K562 (cell line): ENCODE data around the gene SLC10A4. TPM values are rescaled to one million over a fixed set of nuclear protein-coding genes. Genes with fewer than 3 reads are reported as not detected.
A peak's percentile ranks its signal among the peaks of the same experiment; 100 is the strongest.

ENCODE experiments used
- ATAC-seq: fragments of 200-7000 bp; cut with Tn5 transposase; 3 replicates; pipeline ENCODE4 v1.9.1; 2020; ENCODE audit warnings: moderate library complexity
- BruUV-seq: library from RNA; stranded (reverse); fragments of 400-500 nt; replicated peaks from 2 replicates; lab custom pipeline; 2021; lab: Mats Ljungman, UMichigan
- CTCF ChIA-PET: fragments of 300-600 bp; formaldehyde crosslinking; extraction: SDS; loops from one replicate; lab custom pipeline; 2021; ENCODE audit warnings: low intra/inter-chr PET ratio; lab: Yijun Ruan, JAX
- POLR2A ChIA-PET: fragments of 300-600, 350-650 bp; sonication (Branson Sonifier 250); formaldehyde crosslinking; extraction: SDS; loops from one replicate; lab custom pipeline; 2021; ENCODE audit warnings: antibody characterized with exemption, inconsistent platforms; lab: Yijun Ruan, JAX
- DNase-seq, 4 experiments: peaks; one replicate each; pipeline versions ENCODE4 v3.0.0 to v3.0.0-alpha.2; 2011 to 2018; ENCODE audit warnings: low spot score in 3 of 4, mixed read lengths in 3 of 4; ENCODE audit errors: extremely low read depth in 1 of 4
- FAIRE-seq: peaks from 2 replicates; lab custom pipeline; 2011; peaks lifted over from hg19 to GRCh38; lab: Jason Lieb, UNC
- H2AFZ ChIP-seq: 2 replicates; pipeline ENCODE4 v1.6.0; 2011; ENCODE audit warnings: low read depth, low read length, control low read depth, inconsistent platforms
- H3K27ac ChIP-seq: fragments of 200-600 bp; 3 replicates; pipeline ENCODE4 v1.8.0; 2011; ENCODE audit warnings: low read depth, mild to moderate bottlenecking, control low read depth, inconsistent platforms, low read length, moderate library complexity, mixed read lengths; ENCODE audit errors: extremely low read depth
- H3K27me3 ChIP-seq, 2 experiments: fragments of 300-600 bp in 1 of 2; 2 replicates in 1 of 2; 3 replicates in 1 of 2; pipeline versions ENCODE4 v1.6.0 to v1.8.0; 2011; ENCODE audit warnings: inconsistent platforms in 2 of 2, low read length in 2 of 2, mild to moderate bottlenecking in 1 of 2, mixed read lengths in 1 of 2, moderate library complexity in 1 of 2; ENCODE audit not compliant: control insufficient read depth in 2 of 2, insufficient read depth in 2 of 2
- H3K36me3 ChIP-seq: fragments of 300-600 bp; 3 replicates; pipeline ENCODE4 v1.8.0; 2011; ENCODE audit warnings: mild to moderate bottlenecking, low read length, inconsistent platforms; ENCODE audit not compliant: control insufficient read depth, insufficient read depth
- H3K4me1 ChIP-seq, 2 experiments: fragments of 200-600 bp in 1 of 2; replicated peaks in 1 of 2; 2 replicates in 1 of 2; 3 replicates in 1 of 2; pipeline versions ENCODE4 v1.5.1 to v1.8.0; 2011; ENCODE audit warnings: inconsistent platforms in 2 of 2, low read length in 2 of 2, mild to moderate bottlenecking in 1 of 2, mixed read lengths in 1 of 2, moderate library complexity in 1 of 2; ENCODE audit not compliant: control insufficient read depth in 2 of 2, insufficient read depth in 2 of 2
- H3K4me2 ChIP-seq: 2 replicates; pipeline ENCODE4 v1.6.1; 2011; ENCODE audit warnings: low read length, control low read depth, inconsistent platforms, mixed read lengths; ENCODE audit not compliant: insufficient read depth
- H3K4me3 ChIP-seq: fragments of 200-600 bp; sonication (generic), shearing (Covaris generic); 2 replicates; pipeline ENCODE4 v1.5.1; 2016; ENCODE audit warnings: control low read depth, inconsistent platforms
- H3K79me2 ChIP-seq: fragments of 200-600 bp; 3 replicates; pipeline ENCODE4 v1.8.0; 2011; ENCODE audit warnings: low read length, inconsistent platforms; ENCODE audit not compliant: control insufficient read depth, insufficient read depth
- H3K9ac ChIP-seq, 2 experiments: 2 replicates each; pipeline versions ENCODE4 v1.6.0 to v1.6.1; 2011; ENCODE audit warnings: low read depth in 2 of 2, low read length in 2 of 2, control low read depth in 1 of 2, inconsistent platforms in 1 of 2, mild to moderate bottlenecking in 1 of 2, mixed read lengths in 1 of 2; ENCODE audit not compliant: insufficient read depth in 1 of 2
- H3K9me1 ChIP-seq: one replicate; pipeline ENCODE4 v1.6.0; 2011; ENCODE audit warnings: inconsistent platforms, mild to moderate bottlenecking, low read length, moderate library complexity; ENCODE audit not compliant: control insufficient read depth, insufficient read depth
- H3K9me3 ChIP-seq: replicated peaks from 2 replicates; pipeline ENCODE4 v1.5.1; 2011; ENCODE audit warnings: low read depth, low read length, inconsistent platforms; ENCODE audit not compliant: control insufficient read depth, insufficient read depth
- H4K20me1 ChIP-seq: replicated peaks from 2 replicates; pipeline ENCODE4 v1.6.1; 2011; ENCODE audit warnings: low read length, inconsistent platforms, mixed read lengths; ENCODE audit not compliant: control insufficient read depth, insufficient read depth
- BRD4 ChIP-seq: fragments of 200-600 bp; sonication (generic); IDR thresholded peaks from 2 replicates; pipeline ENCODE4 v1.6.1; 2017; ENCODE audit warnings: inconsistent platforms
- CCAR2 ChIP-seq: fragments of 200-400 bp; formaldehyde crosslinking; IDR thresholded peaks from 2 replicates; pipeline ENCODE4 v1.6.1; 2017; ENCODE audit warnings: mild to moderate bottlenecking, low read depth, low read length
- CEBPG ChIP-seq, 3 experiments: fragments of 200-800 bp in 1 of 3; sonication (Bioruptor generic) in 1 of 3; sonication (generic) in 1 of 3; formaldehyde crosslinking in 1 of 3; IDR thresholded peaks in 2 of 3; conservative IDR thresholded peaks in 1 of 3; 2 replicates each; pipeline versions ENCODE4 v1.6.1 to v1.8.0; 2016 to 2022; ENCODE audit warnings: missing compliant biosample characterization in 2 of 3, missing genetic modification characterization in 2 of 3, mild to moderate bottlenecking in 1 of 3, missing genetic modification reagents in 1 of 3
- GABPB1 ChIP-seq: sonication (generic); formaldehyde crosslinking; IDR thresholded peaks from 2 replicates; pipeline ENCODE4 v1.8.0; 2022; ENCODE audit warnings: mild to moderate bottlenecking, missing genetic modification reagents
- MEF2D ChIP-seq: conservative IDR thresholded peaks from 2 replicates; pipeline ENCODE4 v1.6.1; 2016; ENCODE audit warnings: low read depth, missing genetic modification characterization, missing compliant biosample characterization
- NFIX ChIP-seq: fragments of 250-450 bp; sonication (Bioruptor Pico); IDR thresholded peaks from 2 replicates; pipeline ENCODE4 v1.4.0; 2020; ENCODE audit warnings: low read depth, mild to moderate bottlenecking, moderate library complexity
- NR0B1 ChIP-seq: fragments of 450-650 bp; IDR thresholded peaks from one replicate; pipeline ENCODE4 v1.6.1; 2018; ENCODE audit warnings: mild to moderate bottlenecking, moderate library complexity; ENCODE audit not compliant: partially characterized antibody
- SIRT6 ChIP-seq: IDR thresholded peaks from one replicate; pipeline ENCODE4 v1.6.1; 2012; ENCODE audit warnings: low read depth, mild to moderate bottlenecking, control low read depth, inconsistent platforms, low read length, moderate library complexity
- SMC3 ChIP-seq: conservative IDR thresholded peaks from 2 replicates; pipeline ENCODE4 v1.6.1; 2011; ENCODE audit warnings: low read depth, low read length, improper control_type of control experiment; ENCODE audit not compliant: insufficient read depth
- THRAP3 ChIP-seq: fragments of 450-650 bp; IDR thresholded peaks from 2 replicates; pipeline ENCODE4 v1.6.1; 2016; ENCODE audit warnings: mild to moderate bottlenecking, inconsistent platforms, borderline replicate concordance
- TRIM25 ChIP-seq: fragments of 450-650 bp; IDR thresholded peaks from 2 replicates; pipeline ENCODE4 v1.7.0; 2016; ENCODE audit warnings: borderline replicate concordance
- ZBTB43 ChIP-seq: sonication (generic); formaldehyde crosslinking; IDR thresholded peaks from 2 replicates; pipeline ENCODE4 v1.8.0; 2023; ENCODE audit warnings: mild to moderate bottlenecking, missing genetic modification reagents
- ZNF282 ChIP-seq: sonication (generic); formaldehyde crosslinking; IDR thresholded peaks from 2 replicates; pipeline ENCODE4 v1.8.1; 2023; ENCODE audit warnings: missing genetic modification reagents
- WGBS: fragments of 100-300 bp; shearing (Covaris generic); methylation state at CpG from one replicate; pipeline ENCODE4 v1.1.6; 2016; ENCODE audit warnings: low coverage, mixed read lengths; ENCODE audit not compliant: insufficient coverage; ENCODE audit errors: missing lambda C conversion rate; 5-methylcytosine and 5-hydroxymethylcytosine counted together
- in situ Hi-C: fragments of 300-500 bp; cut with MboI; formaldehyde crosslinking; loops from 4 replicates; pipeline ENCODE4 v1.15.0; 2018; ENCODE audit warnings: inconsistent platforms, mixed read lengths
- intact Hi-C: fragments of 100-400 bp; cut with micrococcal nuclease; formaldehyde crosslinking; loops from 2 replicates; pipeline ENCODE4 v1.14.2; 2022
- polyA plus RNA-seq, 8 experiments: library from polyadenylated mRNA; depleted of rRNA in 4 of 8; stranded (reverse) in 5 of 8; unstranded in 3 of 8; fragments of >200 nt; fragmentation: Nextera tagmentation in 2 of 8; fragmentation: Illumina TruSeq in 1 of 8; extraction: Ambion mirVana in 2 of 8; extraction: Trizol in 1 of 8; gene quantifications; 2 replicates each; pipeline versions ENCODE4 v1.2.1 to v1.2.3, GENCODE V29; 2011 to 2014; ENCODE audit warnings: inconsistent platforms in 1 of 8, missing spikeins in 1 of 8
- total RNA-seq, 7 experiments: library from RNA; depleted of rRNA in 6 of 7; stranded (reverse); fragments of >200 nt in 6 of 7; fragmentation: Illumina TruSeq in 2 of 7; extraction: Trizol in 2 of 7; gene quantifications; 2 replicates each; pipeline versions ENCODE4 v1.2.1 to v1.2.3, GENCODE V29; 2011 to 2021; ENCODE audit warnings: low replicate concordance in 1 of 7
- TF ChIP-seq, protein P1 (sequence below): sonication (generic); formaldehyde crosslinking; IDR thresholded peaks from 2 replicates; pipeline ENCODE4 v1.9.0; 2022; ENCODE audit warnings: mild to moderate bottlenecking, missing genetic modification reagents

Gene SLC10A4
- total and polyA plus RNA-seq, 9 of the 15 experiments (the other 6 are each of a cell fraction or from before 2014, with no cell fraction given) = 2.5 to 16.9 (median 9.3) TPM

DNA sequence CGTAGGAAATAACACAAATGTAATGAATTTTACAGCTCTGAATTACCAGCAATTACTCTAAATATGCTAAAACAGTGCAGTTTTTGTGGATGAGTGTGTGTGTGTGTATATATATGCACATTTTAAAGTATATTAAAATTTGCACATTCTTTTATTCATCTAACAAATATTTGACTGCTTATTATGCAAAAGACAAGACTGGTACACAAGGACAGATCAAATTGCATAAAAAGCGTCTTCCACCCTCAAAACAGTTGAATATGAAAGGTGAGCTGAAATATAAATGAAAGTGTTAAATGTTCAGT, 20.8 kb downstream of the SLC10A4 start:
- Histone ChIP-seq H3K36me3 (peaks cover 49% of the 10 kb centered on the region; the same call in 2 of the 3 replicates), H2AFZ (no peak overlapping the region), H3K9me3 (no peaks in the 10 kb centered on the region), H3K27me3 (no peaks in the 10 kb centered on the region), H3K9ac (no peak overlapping the region), H3K27ac (peak overlapping the region; percentile 11; the same call in 1 of the 3 replicates), H3K4me1 (peaks cover 0 to 3% of the 10 kb centered on the region in 2 experiments; a peak in 2 of 5 replicates), H4K20me1 (no peaks in the 10 kb centered on the region), H3K4me3 (no peak overlapping the region), H3K4me2 (no peak overlapping the region), H3K9me1 (no peaks in the 10 kb centered on the region), H3K79me2 (no peaks in the 10 kb centered on the region)
- FAIRE-seq = no peak
- intact Hi-C loops = no loop called here
- no TSS peak for BruUV-seq
- TF ChIP-seq SIRT6 (no peak), BRD4 (no peak), NR0B1 (no peak), MEF2D (tag) (no peak), GABPB1 (CRISPR knock-in tag) (no peak), THRAP3 (no peak), SMC3 (no peak), CCAR2 (no peak), NFIX (CRISPR knock-in tag) (no peak), TRIM25 (no peak), ZNF282 (CRISPR knock-in tag) (no peak), ZBTB43 (CRISPR knock-in tag) (no peak), CEBPG (CRISPR knock-in tag; IDR thresholded peaks at IDR 0.05) (no peak), CEBPG (tag; conservative IDR thresholded peaks at IDR 0.05 in 1 of 2, IDR thresholded peaks at IDR 0.05 in 1 of 2) (no peak)
- TF ChIP-seq, protein P1, sequence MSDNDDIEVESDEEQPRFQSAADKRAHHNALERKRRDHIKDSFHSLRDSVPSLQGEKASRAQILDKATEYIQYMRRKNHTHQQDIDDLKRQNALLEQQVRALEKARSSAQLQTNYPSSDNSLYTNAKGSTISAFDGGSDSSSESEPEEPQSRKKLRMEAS = no peak
- no peak for DNase-seq
- in situ Hi-C loops = no loop called here
- WGBS = 54% methylated on average over 2 of the region's 2 CpGs
- ChIA-PET CTCF (no interaction called here), POLR2A (interaction anchor here (1.8 kb wide), 1 partner anchor 10 kb away, joined by 7 read pairs; no protein-coding TSS in a partner anchor)
- ATAC-seq = no peak
